ENCODE results near the gene TOB1.

DNA sequence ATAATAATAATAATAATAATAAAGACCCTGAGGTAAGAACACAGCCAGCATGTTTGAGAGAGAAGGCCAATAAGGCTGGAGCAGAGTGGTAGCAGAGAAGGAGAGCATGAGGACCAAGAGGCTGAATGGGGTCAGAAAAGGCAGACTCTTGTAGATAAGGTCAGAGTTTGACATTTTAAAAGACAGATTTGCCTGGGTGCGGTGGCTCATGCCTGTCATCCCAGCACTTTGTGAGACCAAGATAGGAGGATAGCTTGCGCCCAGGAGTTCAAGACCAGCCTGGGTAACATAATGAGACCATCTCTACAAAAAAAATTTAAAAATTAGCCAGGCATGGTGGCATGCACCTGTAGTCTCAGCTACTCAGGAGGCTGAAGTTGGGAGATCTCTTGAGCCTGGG is 41.7 kb downstream of the TOB1 start:
- TF ChIP-seq, protein P1, sequence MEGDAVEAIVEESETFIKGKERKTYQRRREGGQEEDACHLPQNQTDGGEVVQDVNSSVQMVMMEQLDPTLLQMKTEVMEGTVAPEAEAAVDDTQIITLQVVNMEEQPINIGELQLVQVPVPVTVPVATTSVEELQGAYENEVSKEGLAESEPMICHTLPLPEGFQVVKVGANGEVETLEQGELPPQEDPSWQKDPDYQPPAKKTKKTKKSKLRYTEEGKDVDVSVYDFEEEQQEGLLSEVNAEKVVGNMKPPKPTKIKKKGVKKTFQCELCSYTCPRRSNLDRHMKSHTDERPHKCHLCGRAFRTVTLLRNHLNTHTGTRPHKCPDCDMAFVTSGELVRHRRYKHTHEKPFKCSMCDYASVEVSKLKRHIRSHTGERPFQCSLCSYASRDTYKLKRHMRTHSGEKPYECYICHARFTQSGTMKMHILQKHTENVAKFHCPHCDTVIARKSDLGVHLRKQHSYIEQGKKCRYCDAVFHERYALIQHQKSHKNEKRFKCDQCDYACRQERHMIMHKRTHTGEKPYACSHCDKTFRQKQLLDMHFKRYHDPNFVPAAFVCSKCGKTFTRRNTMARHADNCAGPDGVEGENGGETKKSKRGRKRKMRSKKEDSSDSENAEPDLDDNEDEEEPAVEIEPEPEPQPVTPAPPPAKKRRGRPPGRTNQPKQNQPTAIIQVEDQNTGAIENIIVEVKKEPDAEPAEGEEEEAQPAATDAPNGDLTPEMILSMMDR (IDR thresholded peaks at IDR 0.05) = no peak
- TF ChIP-seq POLR2A (IDR thresholded peaks at IDR 0.05; ENCODE audit: low read depth) (no peak), POLR2AphosphoS5 (IDR thresholded peaks at IDR 0.05) (no peak)
